Lung (tissue), 12 donors: ENCODE results near the gene MDP1. TPM values are rescaled to one million over a fixed set of nuclear protein-coding genes. Genes with fewer than 3 reads are reported as not detected.
A peak's percentile ranks its signal among the peaks of the same experiment; 100 is the strongest.
"Not testable (repeated sequence)": the region's sequence is repeated elsewhere in the genome, so short reads cannot be mapped to it uniquely, and the experiment has no call there.

Source experiments
- ATAC-seq: fragments of 200-7000 bp; cut with Tn5 transposase; one replicate; pipeline ENCODE4 v1.9.1; 2020; ENCODE audit warnings: moderate number of reproducible peaks; ENCODE audit not compliant: insufficient read depth, low FRiP score
- DNase-seq, 3 donors: peaks; one replicate each; pipeline ENCODE4 v3.0.0-alpha.2; 2013 to 2017
- H3K27ac ChIP-seq, 2 donors: one replicate each; pipeline ENCODE4 v1.5.1; 2013; ENCODE audit warnings: mild to moderate bottlenecking in 2 of 2, moderate library complexity in 2 of 2, control low read depth in 1 of 2, inconsistent platforms in 1 of 2, low read depth in 1 of 2, low read length in 1 of 2
- H3K27me3 ChIP-seq, 3 donors: one replicate each; pipeline ENCODE4 v1.5.1; 2013; ENCODE audit warnings: low read length in 2 of 3; ENCODE audit not compliant: control insufficient read depth in 3 of 3, insufficient read depth in 3 of 3
- H3K36me3 ChIP-seq, 4 donors: one replicate each; pipeline ENCODE4 v1.5.1; 2013; ENCODE audit warnings: low read length in 4 of 4, mild to moderate bottlenecking in 1 of 4, moderate library complexity in 1 of 4; ENCODE audit not compliant: control insufficient read depth in 4 of 4, insufficient read depth in 4 of 4
- H3K4me1 ChIP-seq, 5 donors: one replicate each; pipeline ENCODE4 v1.5.1; 2013; ENCODE audit warnings: low read length in 5 of 5, mild to moderate bottlenecking in 2 of 5, moderate library complexity in 1 of 5; ENCODE audit not compliant: control insufficient read depth in 5 of 5, insufficient read depth in 5 of 5
- H3K4me3 ChIP-seq: one replicate; pipeline ENCODE4 v1.5.1; 2013; ENCODE audit warnings: mild to moderate bottlenecking, control low read depth, moderate library complexity
- H3K9ac ChIP-seq, 2 donors: one replicate each; pipeline ENCODE4 v1.5.1; 2013; ENCODE audit warnings: low read length in 2 of 2, control low read depth in 1 of 2; ENCODE audit not compliant: insufficient read depth in 1 of 2
- H3K9me3 ChIP-seq, 4 donors: one replicate each; pipeline ENCODE4 v1.5.1; 2013; ENCODE audit warnings: low read length in 3 of 4, mild to moderate bottlenecking in 1 of 4, moderate library complexity in 1 of 4; ENCODE audit not compliant: control insufficient read depth in 4 of 4, insufficient read depth in 3 of 4
- CTCF ChIP-seq: IDR thresholded peaks from 2 replicates; pipeline ENCODE4 v1.5.1; 2012; ENCODE audit warnings: mild to moderate bottlenecking; ENCODE audit errors: control extremely low read depth, extremely low read depth
- WGBS, 2 donors: extraction: QIAGEN DNeasy Blood & Tissue Kit; methylation state at CpG; one replicate each; pipeline ENCODE4 v1.1.7; 2013; 5-methylcytosine and 5-hydroxymethylcytosine counted together
- polyA plus RNA-seq, 2 donors: library from polyadenylated mRNA; stranded (reverse); fragments of 200-250 nt; gene quantifications; one replicate each; pipeline ENCODE4 v1.2.1, GENCODE V29; 2013
- total RNA-seq, 2 donors: library from RNA; depleted of rRNA in 1 of 2; stranded (reverse); fragments of >200 nt in 1 of 2; gene quantifications; one replicate each; pipeline ENCODE4 v1.2.1, GENCODE V29; 2014 to 2021
- donor health status: control.
- donor health status: control.
- donor health status: Bipolar disorder and iron deficiency.
- donor health status: healthy.
- donor health status: DM: yes; HTN: yes; CAD: no.

Gene MDP1
- total and polyA plus RNA-seq, 4 donors: 17.2 to 31.4 (median 22.8) TPM

- no peak overlapping the region for H3K4me3 ChIP-seq
- H3K9me3 ChIP-seq: no peaks in the 10 kb centered on the region
- H3K27me3 ChIP-seq: no peaks in the 10 kb centered on the region
- 96 to 98% methylated on average over 4 of the region's 4 CpGs for WGBS, 2 donors
- no peak for TF ChIP-seq CTCF
- H3K9ac ChIP-seq: no peak overlapping the region
- ATAC-seq (no peak), DNase-seq (no peak)
- peaks cover 0 to 3% (median 0%) of the 10 kb centered on the region in 5 donors for H3K4me1 ChIP-seq
- peaks cover 0 to 5% (median 3%) of the 10 kb centered on the region in 4 donors for H3K36me3 ChIP-seq
- no peak overlapping the region for H3K27ac ChIP-seq
Measured at GRCh38 chr14:24219080-24219479, 3.2 kb upstream of the MDP1 start.

- H3K27ac ChIP-seq, H3K4me3 ChIP-seq, H3K9me3 ChIP-seq, H3K9ac ChIP-seq, DNase-seq, ATAC-seq, H3K36me3 ChIP-seq, H3K4me1 ChIP-seq, H3K27me3 ChIP-seq: not testable (repeated sequence)
- 89 to 96% methylated on average over 1 of the region's 1 CpG for WGBS, 2 donors
Measured at GRCh38 chr14:24216876-24217275, 1.0 kb upstream of the MDP1 start.

- TF ChIP-seq CTCF: no peak
- Histone ChIP-seq H3K9ac (no peak overlapping the region), H3K9me3 (no peaks in the 10 kb centered on the region), H3K4me1 (peaks cover 0 to 8% (median 4%) of the 10 kb centered on the region in 5 donors), H3K4me3 (no peak overlapping the region), H3K36me3 (peaks cover 0 to 8% (median 6%) of the 10 kb centered on the region in 4 donors), H3K27ac (no peak overlapping the region), H3K27me3 (no peaks in the 10 kb centered on the region)
- ATAC-seq: no peak
- 89 to 95% methylated on average over 2 of the region's 2 CpGs for WGBS, 2 donors
- DNase-seq: no peak
Measured at GRCh38 chr14:24216345-24216699, 456 bp upstream of the MDP1 start.

GRCh38 chr14:24213866-24214662, 1.8 kb downstream of the MDP1 start:
- Histone ChIP-seq H3K9me3 (no peaks in the 10 kb centered on the region), H3K4me3 (no peak overlapping the region), H3K27me3 (no peaks in the 10 kb centered on the region), H3K27ac (peak overlapping the region; percentile 92 to 99), H3K36me3 (peaks cover 7 to 22% (median 21%) of the 10 kb centered on the region in 4 donors), H3K9ac (peak overlapping the region in 1 of 2 donors; percentile 2), H3K4me1 (peaks cover 0 to 8% (median 4%) of the 10 kb centered on the region in 5 donors)
- DNase-seq (no peak), ATAC-seq (no peak)
- no peak for TF ChIP-seq CTCF
- WGBS, 2 donors: 91 to 97% methylated on average over 7 of the region's 7 CpGs
